Activated CD8-positive, alpha-beta T cell treated with anti-CD3 and anti-CD28 coated beads for 36 hours (primary cell): ENCODE data around the gene EXT2. TPM values are rescaled to one million over a fixed set of nuclear protein-coding genes. Genes with fewer than 3 reads are reported as not detected.

Source experiments
- ATAC-seq: fragments of 200-7000 bp; cut with Tn5 transposase; one replicate; pipeline ENCODE4 v1.10.0; 2021; ENCODE audit warnings: mild to moderate bottlenecking, moderate library complexity
- CTCF ChIA-PET: fragments of 350-600 bp; sonication (Branson Sonifier 250); formaldehyde crosslinking; loops from one replicate; lab custom pipeline; 2021; ENCODE audit warnings: antibody characterized with exemption; lab: Charles Lee
- POLR2A ChIA-PET: fragments of 350-600 bp; sonication (Branson Sonifier 250); formaldehyde crosslinking; loops from one replicate; lab custom pipeline; 2021; ENCODE audit warnings: antibody characterized with exemption; lab: Charles Lee
- DNase-seq: peaks from one replicate; pipeline ENCODE4 v3.0.0-alpha.2; 2020
- H3K27ac Mint-ChIP-seq: one replicate; pipeline ENCODE4 v1.8.0; 2021; ENCODE audit warnings: mild to moderate bottlenecking, mixed read lengths
- H3K27me3 Mint-ChIP-seq: one replicate; pipeline ENCODE4 v1.8.0; 2021; ENCODE audit warnings: mixed read lengths
- H3K36me3 Mint-ChIP-seq: one replicate; pipeline ENCODE4 v1.8.0; 2021; ENCODE audit warnings: low read depth, mixed read lengths
- H3K4me1 Mint-ChIP-seq: one replicate; pipeline ENCODE4 v1.8.0; 2021; ENCODE audit warnings: low read depth, mixed read lengths
- H3K4me3 Mint-ChIP-seq: one replicate; pipeline ENCODE4 v1.8.0; 2021; ENCODE audit warnings: mild to moderate bottlenecking, moderate library complexity, mixed read lengths
- H3K9me3 Mint-ChIP-seq: one replicate; pipeline ENCODE4 v1.8.0; 2021; ENCODE audit warnings: mixed read lengths
- intact Hi-C: fragments of 100-400 bp; cut with micrococcal nuclease; formaldehyde crosslinking; loops from one replicate; pipeline ENCODE4 v1.10.0; 2022
- total RNA-seq, 2 experiments: library from RNA; stranded (reverse); gene quantifications; one replicate each; pipeline ENCODE4 v1.2.3, GENCODE V29; 2021
- TF ChIP-seq, protein P1 (sequence below): fragments of 200-600 bp; IDR thresholded peaks from one replicate; pipeline ENCODE4 v1.8.0; 2022; ENCODE audit warnings: antibody characterized with exemption, mild to moderate bottlenecking

Gene EXT2
- total RNA-seq, 2 experiments from 2014 or later = 20.0 to 20.2 TPM

- TF ChIP-seq, protein P1, sequence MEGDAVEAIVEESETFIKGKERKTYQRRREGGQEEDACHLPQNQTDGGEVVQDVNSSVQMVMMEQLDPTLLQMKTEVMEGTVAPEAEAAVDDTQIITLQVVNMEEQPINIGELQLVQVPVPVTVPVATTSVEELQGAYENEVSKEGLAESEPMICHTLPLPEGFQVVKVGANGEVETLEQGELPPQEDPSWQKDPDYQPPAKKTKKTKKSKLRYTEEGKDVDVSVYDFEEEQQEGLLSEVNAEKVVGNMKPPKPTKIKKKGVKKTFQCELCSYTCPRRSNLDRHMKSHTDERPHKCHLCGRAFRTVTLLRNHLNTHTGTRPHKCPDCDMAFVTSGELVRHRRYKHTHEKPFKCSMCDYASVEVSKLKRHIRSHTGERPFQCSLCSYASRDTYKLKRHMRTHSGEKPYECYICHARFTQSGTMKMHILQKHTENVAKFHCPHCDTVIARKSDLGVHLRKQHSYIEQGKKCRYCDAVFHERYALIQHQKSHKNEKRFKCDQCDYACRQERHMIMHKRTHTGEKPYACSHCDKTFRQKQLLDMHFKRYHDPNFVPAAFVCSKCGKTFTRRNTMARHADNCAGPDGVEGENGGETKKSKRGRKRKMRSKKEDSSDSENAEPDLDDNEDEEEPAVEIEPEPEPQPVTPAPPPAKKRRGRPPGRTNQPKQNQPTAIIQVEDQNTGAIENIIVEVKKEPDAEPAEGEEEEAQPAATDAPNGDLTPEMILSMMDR = no peak
- POLR2A ChIA-PET = no interaction called here
- DNase-seq (no peak), ATAC-seq (no peak)
- CTCF ChIA-PET = no interaction called here
- Mint-ChIP-seq H3K36me3 (no peaks in the 10 kb centered on the region), H3K4me3 (no peak overlapping the region), H3K9me3 (no peaks in the 10 kb centered on the region), H3K27ac (no peak overlapping the region), H3K4me1 (no peaks in the 10 kb centered on the region), H3K27me3 (no peaks in the 10 kb centered on the region)
- intact Hi-C loops = no loop called here
Observed at GRCh38 chr11:44267006-44267749, 171.7 kb downstream of the EXT2 start.

- no peaks in the 10 kb centered on the region for H3K27me3 Mint-ChIP-seq
- H3K27ac Mint-ChIP-seq = no peak overlapping the region
- ATAC-seq = no peak
- CTCF ChIA-PET = interaction anchor here (2.8 kb wide), 1 partner anchor 18 kb away, joined by 10 read pairs; no protein-coding TSS in a partner anchor
- no peak for DNase-seq
- POLR2A ChIA-PET = no interaction called here
- H3K36me3 Mint-ChIP-seq = no peaks in the 10 kb centered on the region
- TF ChIP-seq, protein P1 = no peak
- H3K4me1 Mint-ChIP-seq = no peaks in the 10 kb centered on the region
- no peak overlapping the region for H3K4me3 Mint-ChIP-seq
- no peaks in the 10 kb centered on the region for H3K9me3 Mint-ChIP-seq
- intact Hi-C loops = no loop called here
Observed at GRCh38 chr11:44267750-44268613, 172.5 kb downstream of the EXT2 start.

DNA sequence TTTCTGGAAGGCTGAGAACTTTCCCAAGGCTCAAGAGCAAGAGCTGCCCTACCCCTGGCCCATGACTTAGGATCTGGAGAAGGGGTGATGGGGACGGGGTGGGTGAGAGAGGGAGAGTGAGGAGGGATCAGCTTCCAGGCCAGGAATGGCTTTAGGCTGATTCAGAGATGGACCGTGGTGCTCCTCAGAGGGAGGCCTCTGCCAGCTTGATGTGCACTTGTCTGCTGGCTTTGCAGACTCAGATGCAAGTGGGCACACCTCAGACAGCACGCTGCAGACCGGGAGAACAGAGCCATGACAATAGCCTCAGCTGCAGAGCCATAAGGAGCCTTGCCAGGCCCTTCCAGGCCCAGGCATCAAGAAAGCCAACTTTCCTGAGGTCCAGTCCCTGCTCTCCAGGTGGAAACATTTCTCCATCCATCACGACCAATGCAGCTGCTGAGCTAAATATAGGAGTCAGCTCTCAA lies 173.2 kb downstream of the EXT2 start:
- CTCF ChIA-PET = interaction anchor here (2.8 kb wide), 1 partner anchor 17 kb away, joined by 10 read pairs; no protein-coding TSS in a partner anchor
- ATAC-seq (no peak), DNase-seq (no peak)
- Mint-ChIP-seq H3K4me1 (no peaks in the 10 kb centered on the region), H3K27ac (no peak overlapping the region), H3K9me3 (no peaks in the 10 kb centered on the region), H3K27me3 (no peaks in the 10 kb centered on the region), H3K36me3 (no peaks in the 10 kb centered on the region), H3K4me3 (no peak overlapping the region)
- TF ChIP-seq, protein P1 = no peak
- POLR2A ChIA-PET = no interaction called here
- intact Hi-C loops = no loop called here

- intact Hi-C loops = no loop called here
- Mint-ChIP-seq H3K4me1 (no peaks in the 10 kb centered on the region), H3K36me3 (no peaks in the 10 kb centered on the region), H3K27ac (no peak overlapping the region), H3K9me3 (no peaks in the 10 kb centered on the region), H3K4me3 (no peak overlapping the region), H3K27me3 (no peaks in the 10 kb centered on the region)
- ChIA-PET POLR2A (interaction anchor here (0.6 kb wide), 1 partner anchor 9 kb away, joined by 3 read pairs; no protein-coding TSS in a partner anchor), CTCF (interaction anchor here (2.8 kb wide), 1 partner anchor 16 kb away, joined by 10 read pairs; no protein-coding TSS in a partner anchor)
- TF ChIP-seq, protein P1 = no peak
- DNase-seq = no peak
- no peak for ATAC-seq
Observed at GRCh38 chr11:44269369-44270351, 174.2 kb downstream of the EXT2 start.
